Ovary (tissue), 9 donors: Measurements from ENCODE around the gene SAMD8. TPM values are rescaled to one million over a fixed set of nuclear protein-coding genes. Genes with fewer than 3 reads are reported as not detected.

Source experiments
- DNase-seq, 5 donors: peaks; one replicate each; pipeline ENCODE4 v3.0.0-alpha.2; 2019 to 2020
- H3K27ac ChIP-seq, 2 donors: fragments of 200-600 bp; one replicate each; pipeline versions ENCODE4 v1.5.1 to v1.8.0; 2019 to 2022
- H3K27me3 ChIP-seq: fragments of 200-600 bp; one replicate; pipeline ENCODE4 v1.8.0; 2022
- H3K36me3 ChIP-seq: fragments of 200-600 bp; sonication (generic); one replicate; pipeline ENCODE4 v1.5.1; 2019
- H3K4me1 ChIP-seq: one replicate; pipeline ENCODE4 v1.8.1; 2013; ENCODE audit warnings: mild to moderate bottlenecking, moderate library complexity; ENCODE audit not compliant: insufficient read depth
- H3K4me3 ChIP-seq: fragments of 200-600 bp; sonication (generic); one replicate; pipeline ENCODE4 v1.5.1; 2017
- H3K9me3 ChIP-seq, 2 donors: fragments of 200-600 bp in 1 of 2; sonication (generic) in 1 of 2; one replicate each; pipeline versions ENCODE4 v1.5.1 to v1.8.1; 2013 to 2019; ENCODE audit warnings: mild to moderate bottlenecking in 1 of 2, moderate library complexity in 1 of 2
- EP300 ChIP-seq: sonication (generic); formaldehyde crosslinking; IDR thresholded peaks from one replicate; pipeline ENCODE4 v1.6.1; 2017; ENCODE audit warnings: antibody characterized with exemption
- POLR2A ChIP-seq: fragments of 450-650 bp; IDR thresholded peaks from one replicate; pipeline ENCODE4 v1.6.1; 2017; ENCODE audit warnings: antibody characterized with exemption, mild to moderate bottlenecking, moderate library complexity
- WGBS, 3 donors: extraction: QIAGEN DNeasy Blood & Tissue Kit in 1 of 3; methylation state at CpG; one replicate each; pipeline versions ENCODE4 v1.1.5 to v1.1.7; 2013 to 2017; 5-methylcytosine and 5-hydroxymethylcytosine counted together
- intact Hi-C, 4 donors: fragments of 100-400 bp; cut with DNase I; formaldehyde crosslinking; loops; one replicate each; pipeline versions ENCODE4 v1.11.0 to v1.15.1; 2022 to 2023
- polyA plus RNA-seq, 2 donors: library from polyadenylated mRNA; stranded (reverse); fragments of 200-250 nt in 1 of 2; fragments of 350-450 nt in 1 of 2; fragmentation: Illumina TruSeq in 1 of 2; extraction: RNeasy Lipid Tissue Mini Kit (QIAGEN cat#74804) in 1 of 2; gene quantifications; one replicate each; pipeline ENCODE4 v1.2.3, GENCODE V29; 2013 to 2014
- total RNA-seq, 7 donors: library from RNA; depleted of rRNA in 2 of 7; stranded (reverse); fragments of >200 nt in 2 of 7; fragmentation: NEBNext Ultra II Directional in 3 of 7; extraction: Animal tissue kit (Norgen Biotek cat#: 25700) in 3 of 7; gene quantifications; one replicate each; pipeline versions ENCODE4 v1.1.0 to v1.2.4, GENCODE V29; 2016 to 2023
- TF ChIP-seq, protein P1 (sequence below), 3 donors: fragments of 450-650 bp in 2 of 3; fragments of 200-600 bp in 1 of 3; IDR thresholded peaks; one replicate each; pipeline versions ENCODE4 v1.5.1 to v1.8.0; 2016 to 2022; ENCODE audit warnings: antibody characterized with exemption in 3 of 3, mild to moderate bottlenecking in 1 of 3
- donor health status: DM: no; HTN: no; CAD: no; lungs with moderate emphysema.
- donor health status: DM: no; HTN: no; CAD: no.
- donor health status: Bipolar disorder and iron deficiency.
- donor health status: DM: yes; HTN: yes; CAD: no.
- donor health status: DM: no; HTN: no; CAD: no.
- donor health status: DM: yes; HTN: yes; CAD: no.

Gene SAMD8
- total and polyA plus RNA-seq, 9 donors, result 13.2 to 49.5 (median 32.0) TPM

DNA sequence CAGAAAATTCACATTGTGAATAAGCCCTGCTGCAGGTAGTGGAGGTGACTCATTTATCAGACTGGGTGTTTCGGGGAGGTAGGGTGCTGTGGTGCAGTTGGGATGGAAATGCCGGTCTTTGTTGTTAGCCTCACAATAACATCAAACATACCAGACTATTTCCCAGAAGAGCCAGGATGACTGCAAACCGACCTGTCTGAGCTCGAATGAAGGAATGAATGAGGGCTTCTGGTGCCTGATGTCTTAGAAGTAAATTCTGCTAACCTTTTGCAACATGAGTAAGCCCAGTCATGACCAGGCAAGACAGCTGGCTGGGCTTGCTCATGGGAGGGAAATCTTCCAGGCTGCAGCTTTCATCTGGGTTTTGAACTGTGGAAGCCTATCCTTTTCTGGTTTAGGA lies 96.7 kb downstream of the SAMD8 start:
- intact Hi-C loops, result no loop called here
- 54 to 58% (median 56%) methylated on average over 4 of the region's 4 CpGs for WGBS, 3 donors

DNA sequence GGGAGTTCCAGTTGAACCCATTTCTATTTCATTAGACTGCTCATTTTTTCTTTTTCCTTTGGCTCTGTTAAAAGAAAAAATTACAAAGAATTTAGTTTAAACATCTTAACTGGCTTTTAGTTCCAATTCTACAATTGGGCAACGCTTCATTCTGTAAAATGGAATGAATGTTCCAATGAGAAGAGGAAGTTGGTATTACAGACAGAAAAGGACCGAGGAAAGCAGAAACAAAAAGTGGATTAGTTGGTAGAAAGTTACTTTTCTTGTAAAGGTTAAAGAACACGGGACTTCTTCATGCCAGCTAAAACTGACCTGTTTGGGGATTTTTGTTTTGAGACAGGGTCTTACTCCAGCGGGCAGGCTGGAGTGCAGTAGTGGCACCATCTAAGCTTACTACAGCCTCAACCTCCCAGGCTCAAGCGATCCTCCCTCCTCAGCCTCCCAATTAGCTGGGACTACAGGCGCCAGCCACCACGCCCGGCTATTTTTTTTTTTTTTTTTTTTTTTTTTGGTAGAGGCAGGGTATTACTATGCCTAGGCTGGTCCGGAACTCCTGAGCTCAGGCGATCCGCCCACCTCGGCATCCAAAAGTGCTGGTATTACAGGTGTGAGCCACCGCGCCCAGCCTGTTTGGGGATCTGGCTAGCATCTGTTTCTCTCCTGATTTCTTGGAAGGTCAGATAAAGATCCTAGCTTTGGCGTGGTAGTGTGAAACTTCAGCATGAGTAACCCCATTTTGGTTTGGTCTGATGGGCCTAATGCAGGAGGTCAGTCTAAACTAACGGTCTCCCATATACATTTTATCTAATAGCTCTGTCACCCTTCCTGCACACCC lies 97.8 kb downstream of the SAMD8 start:
- Histone ChIP-seq H3K36me3 (no peaks in the 10 kb centered on the region), H3K9me3 (no peaks in the 10 kb centered on the region), H3K27me3 (no peaks in the 10 kb centered on the region), H3K27ac (peak overlapping the region; percentile 93 to 98), H3K4me3 (peak overlapping the region; percentile 86), H3K4me1 (peaks cover 4% of the 10 kb centered on the region)
- WGBS, 3 donors, result 78 to 83% (median 81%) methylated on average over 16 of the region's 16 CpGs
- intact Hi-C loops, result no loop called here
- peak in 4 of 5 donors; percentile 42 to 58 (median 54) for DNase-seq
- TF ChIP-seq POLR2A, result no peak
- TF ChIP-seq EP300, result no peak
- TF ChIP-seq, protein P1, sequence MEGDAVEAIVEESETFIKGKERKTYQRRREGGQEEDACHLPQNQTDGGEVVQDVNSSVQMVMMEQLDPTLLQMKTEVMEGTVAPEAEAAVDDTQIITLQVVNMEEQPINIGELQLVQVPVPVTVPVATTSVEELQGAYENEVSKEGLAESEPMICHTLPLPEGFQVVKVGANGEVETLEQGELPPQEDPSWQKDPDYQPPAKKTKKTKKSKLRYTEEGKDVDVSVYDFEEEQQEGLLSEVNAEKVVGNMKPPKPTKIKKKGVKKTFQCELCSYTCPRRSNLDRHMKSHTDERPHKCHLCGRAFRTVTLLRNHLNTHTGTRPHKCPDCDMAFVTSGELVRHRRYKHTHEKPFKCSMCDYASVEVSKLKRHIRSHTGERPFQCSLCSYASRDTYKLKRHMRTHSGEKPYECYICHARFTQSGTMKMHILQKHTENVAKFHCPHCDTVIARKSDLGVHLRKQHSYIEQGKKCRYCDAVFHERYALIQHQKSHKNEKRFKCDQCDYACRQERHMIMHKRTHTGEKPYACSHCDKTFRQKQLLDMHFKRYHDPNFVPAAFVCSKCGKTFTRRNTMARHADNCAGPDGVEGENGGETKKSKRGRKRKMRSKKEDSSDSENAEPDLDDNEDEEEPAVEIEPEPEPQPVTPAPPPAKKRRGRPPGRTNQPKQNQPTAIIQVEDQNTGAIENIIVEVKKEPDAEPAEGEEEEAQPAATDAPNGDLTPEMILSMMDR (IDR thresholded peaks at IDR 0.05), result no peak

More for the DNA sequence above, 96.7 kb downstream of the SAMD8 start:
- Histone ChIP-seq H3K27me3 (no peaks in the 10 kb centered on the region), H3K27ac (no peak overlapping the region), H3K4me1 (peaks cover 4% of the 10 kb centered on the region), H3K36me3 (no peaks in the 10 kb centered on the region), H3K4me3 (no peak overlapping the region), H3K9me3 (no peaks in the 10 kb centered on the region)
- DNase-seq, result peak in 1 of 5 donors; percentile 33
- TF ChIP-seq POLR2A, result no peak
- TF ChIP-seq, protein P1 (IDR thresholded peaks at IDR 0.05), result no peak
- TF ChIP-seq EP300, result no peak

DNA sequence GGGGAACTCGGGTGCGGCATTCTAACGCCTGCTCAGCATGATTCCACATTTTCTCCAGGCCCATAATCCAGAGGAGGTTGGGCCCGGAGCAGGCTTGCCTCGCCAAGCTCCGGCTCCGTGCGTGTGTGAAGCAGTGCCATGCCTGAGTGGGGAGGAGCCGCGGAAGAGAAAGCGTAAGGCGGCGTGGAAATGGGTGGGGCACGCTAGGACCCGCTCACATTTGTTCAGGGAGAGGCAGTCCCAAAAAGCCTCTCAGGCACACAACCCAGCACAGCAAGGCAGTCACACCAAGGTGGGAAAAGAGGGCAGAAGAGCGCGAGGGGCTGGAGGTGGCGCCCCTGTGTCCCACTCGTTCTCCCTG lies 98.4 kb downstream of the SAMD8 start:
- Histone ChIP-seq H3K9me3 (no peaks in the 10 kb centered on the region), H3K36me3 (no peaks in the 10 kb centered on the region), H3K4me3 (peak overlapping the region; percentile 86), H3K27me3 (no peaks in the 10 kb centered on the region), H3K4me1 (peaks cover 4% of the 10 kb centered on the region), H3K27ac (peak overlapping the region; percentile 93 to 98)
- DNase-seq, result peak; percentile 74 to 88 (median 81)
- intact Hi-C loops, result no loop called here
- TF ChIP-seq EP300 (no peak), POLR2A (no peak)
- TF ChIP-seq, protein P1 (IDR thresholded peaks at IDR 0.05), result no peak
- whole genome bisulfite sequencing, 3 donors, result 0% methylated on average over 19 of the region's 19 CpGs

DNA sequence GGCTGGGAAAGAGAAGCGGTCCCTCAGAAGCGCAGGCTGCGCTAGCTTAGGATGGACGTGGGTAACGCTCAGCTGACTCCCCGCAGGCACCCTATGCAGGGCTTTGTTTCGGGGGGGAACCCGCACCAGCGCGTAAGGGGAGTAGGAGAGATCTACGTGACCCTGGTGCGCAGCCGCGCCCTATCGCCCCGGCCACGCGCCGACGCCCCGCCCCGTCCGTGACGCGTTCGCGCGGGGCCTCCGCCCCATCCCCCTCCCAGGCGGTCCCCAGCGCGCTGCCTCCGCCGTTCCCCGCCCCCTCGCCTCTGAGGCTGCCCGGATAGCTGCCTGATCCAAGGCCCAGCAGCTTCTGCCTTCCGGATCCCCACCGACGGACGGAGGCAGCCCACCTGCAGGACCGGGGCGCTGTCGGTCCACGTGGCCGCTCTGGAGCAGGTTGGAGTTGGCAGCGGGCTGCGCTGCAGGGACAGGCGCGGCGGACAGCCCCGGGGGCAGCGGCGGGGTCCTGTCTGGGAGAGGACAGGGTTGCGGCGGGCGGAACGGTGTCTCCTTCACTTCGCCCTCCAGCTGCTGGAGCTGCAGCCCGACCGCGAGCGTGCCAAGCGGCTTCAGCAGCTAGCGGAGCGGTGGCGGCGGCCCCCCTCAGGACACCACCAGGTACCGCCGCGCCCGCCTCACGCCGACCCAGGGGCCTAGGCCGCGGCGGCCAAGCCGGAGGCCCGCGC lies 99.0 kb downstream of the SAMD8 start, which contains the start of gene VDAC2:
TSS of gene VDAC2 (plus strand) at position 515 of the 725 bp plus-strand sequence. CDS start 363 bp downstream, outside the sequence.
- peak within 1 kb of the TSS; percentile 86 for H3K4me3 ChIP-seq
- no peaks in the 10 kb centered on the region for H3K27me3 ChIP-seq
- H3K36me3 ChIP-seq, result no peaks in the 10 kb centered on the region
- TF ChIP-seq, protein P1 (IDR thresholded peaks at IDR 0.05), result peak in 2 of 3 donors; percentile 43 to 49
- no peak for TF ChIP-seq EP300
- TF ChIP-seq POLR2A, result peak; percentile 74
- 0 to 1% (median 0%) methylated on average over 40 to 80 of the region's 80 CpGs for WGBS, 3 donors
- peak within 1 kb of the TSS; percentile 93 to 98 for H3K27ac ChIP-seq
- no peaks in the 10 kb centered on the region for H3K9me3 ChIP-seq
- intact Hi-C loops, result no loop called here
- peaks cover 4% of the 10 kb centered on the region for H3K4me1 ChIP-seq
- DNase-seq, result peak; percentile 91 to 96 (median 95)
